Nephron (organoid): Measurements from ENCODE around the gene FREM2.
A peak's percentile ranks its signal among the peaks of the same experiment; 100 is the strongest.

ENCODE experiments used
- H3K27ac Mint-ChIP-seq, 3 experiments: 2 replicates each; pipeline ENCODE4 v1.8.0; 2020; ENCODE audit warnings: mixed read lengths in 3 of 3, mild to moderate bottlenecking in 2 of 3, moderate library complexity in 1 of 3
- H3K27me3 Mint-ChIP-seq: 2 replicates; pipeline ENCODE4 v1.8.0; 2021; ENCODE audit warnings: low read depth, mild to moderate bottlenecking, moderate library complexity, mixed read lengths
- H3K36me3 Mint-ChIP-seq: 2 replicates; pipeline ENCODE4 v1.8.0; 2020; ENCODE audit warnings: low read depth, mixed read lengths
- H3K4me1 Mint-ChIP-seq: 2 replicates; pipeline ENCODE4 v1.8.0; 2020; ENCODE audit warnings: mixed read lengths
- H3K4me3 Mint-ChIP-seq, 3 experiments: 2 replicates each; pipeline ENCODE4 v1.8.0; 2020; ENCODE audit warnings: mild to moderate bottlenecking in 3 of 3, mixed read lengths in 3 of 3, moderate library complexity in 2 of 3
- H3K9me3 Mint-ChIP-seq: 2 replicates; pipeline ENCODE4 v1.8.0; 2020; ENCODE audit warnings: mixed read lengths
- CTCF ChIP-seq, 3 experiments: fragments of 200-600 bp; sonication (generic); IDR thresholded peaks; one replicate each; pipeline ENCODE4 v1.5.0; 2021; ENCODE audit warnings: antibody characterized with exemption in 3 of 3; ENCODE audit not compliant: unreplicated experiment in 3 of 3

FREM2 gene

GRCh38 chr13:38730332-38730731 lies 43.5 kb downstream of the FREM2 start:
- Mint-ChIP-seq H3K4me1 (peaks cover 30% of the 10 kb centered on the region), H3K9me3 (no peaks in the 10 kb centered on the region), H3K36me3 (no peaks in the 10 kb centered on the region), H3K27ac (peak overlapping the region in 2 of 3 experiments; percentile 27 to 81), H3K4me3 (no peak overlapping the region), H3K27me3 (no peaks in the 10 kb centered on the region)
- TF ChIP-seq CTCF (IDR thresholded peaks at IDR 0.05; ENCODE audit: unreplicated experiment in 3 of 3) = no peak

GRCh38 chr13:38733146-38733545 lies 46.3 kb downstream of the FREM2 start:
- H3K4me1 Mint-ChIP-seq = peaks cover 24% of the 10 kb centered on the region

GRCh38 chr13:38735665-38736440 lies 49.0 kb downstream of the FREM2 start:
- TF ChIP-seq CTCF (IDR thresholded peaks at IDR 0.05; ENCODE audit: unreplicated experiment in 3 of 3) = no peak
- no peaks in the 10 kb centered on the region for H3K36me3 Mint-ChIP-seq
- peaks cover 15% of the 10 kb centered on the region for H3K4me1 Mint-ChIP-seq
- no peaks in the 10 kb centered on the region for H3K27me3 Mint-ChIP-seq
- H3K9me3 Mint-ChIP-seq = no peaks in the 10 kb centered on the region
- peak overlapping the region; percentile 78 to 91 (median 89) for H3K27ac Mint-ChIP-seq
- no peak overlapping the region for H3K4me3 Mint-ChIP-seq

More at GRCh38 chr13:38733146-38733545, 46.3 kb downstream of the FREM2 start:
- no peak for TF ChIP-seq CTCF (IDR thresholded peaks at IDR 0.05; ENCODE audit: unreplicated experiment in 3 of 3)
- no peak overlapping the region for H3K4me3 Mint-ChIP-seq
- H3K27ac Mint-ChIP-seq = no peak overlapping the region
- no peaks in the 10 kb centered on the region for H3K27me3 Mint-ChIP-seq
- no peaks in the 10 kb centered on the region for H3K36me3 Mint-ChIP-seq
- H3K9me3 Mint-ChIP-seq = no peaks in the 10 kb centered on the region

- Mint-ChIP-seq H3K4me3 (no peak overlapping the region), H3K4me1 (peaks cover 10% of the 10 kb centered on the region), H3K9me3 (no peaks in the 10 kb centered on the region), H3K27me3 (no peaks in the 10 kb centered on the region), H3K36me3 (no peaks in the 10 kb centered on the region), H3K27ac (no peak overlapping the region)
- TF ChIP-seq CTCF (IDR thresholded peaks at IDR 0.05; ENCODE audit: unreplicated experiment in 3 of 3) = no peak
Measured at GRCh38 chr13:38743466-38743865, 56.6 kb downstream of the FREM2 start.

GRCh38 chr13:38752686-38753085 lies 65.8 kb downstream of the FREM2 start:
- no peaks in the 10 kb centered on the region for H3K27me3 Mint-ChIP-seq
- H3K4me3 Mint-ChIP-seq = no peak overlapping the region
- no peaks in the 10 kb centered on the region for H3K9me3 Mint-ChIP-seq
- peak overlapping the region in 2 of 3 experiments; percentile 2 to 12 for H3K27ac Mint-ChIP-seq
- peaks cover 45% of the 10 kb centered on the region for H3K4me1 Mint-ChIP-seq
- H3K36me3 Mint-ChIP-seq = no peaks in the 10 kb centered on the region
- no peak for TF ChIP-seq CTCF (IDR thresholded peaks at IDR 0.05; ENCODE audit: unreplicated experiment in 3 of 3)

GRCh38 chr13:38753878-38754277 lies 67.0 kb downstream of the FREM2 start:
- no peak for TF ChIP-seq CTCF (IDR thresholded peaks at IDR 0.05; ENCODE audit: unreplicated experiment in 3 of 3)
- peaks cover 48% of the 10 kb centered on the region for H3K4me1 Mint-ChIP-seq
- peak overlapping the region in 2 of 3 experiments; percentile 54 to 61 for H3K27ac Mint-ChIP-seq
- H3K4me3 Mint-ChIP-seq = no peak overlapping the region
- peaks cover 5% of the 10 kb centered on the region for H3K36me3 Mint-ChIP-seq
- H3K9me3 Mint-ChIP-seq = no peaks in the 10 kb centered on the region
- H3K27me3 Mint-ChIP-seq = no peaks in the 10 kb centered on the region
